Endothelial cell of umbilical vein (primary cell): Measurements from ENCODE around the gene NDRG2.

Source experiments
- CTCF ChIP-seq, 2 donors: IDR thresholded peaks; 1 replicate in 1 of 2; 2 replicates in 1 of 2; pipeline ENCODE4 v1.5.1; 2011; ENCODE audit warnings: low read length in 2 of 2, mild to moderate bottlenecking in 2 of 2, moderate library complexity in 2 of 2, control low read depth in 1 of 2, inconsistent platforms in 1 of 2, low read depth in 1 of 2; ENCODE audit not compliant: insufficient read depth in 1 of 2; ENCODE audit errors: extremely low read depth in 1 of 2
- EZH2 ChIP-seq: IDR thresholded peaks from 2 replicates; pipeline ENCODE4 v1.6.1; 2012; ENCODE audit warnings: borderline replicate concordance, low read depth, mild to moderate bottlenecking, moderate library complexity, low read length, inconsistent platforms; ENCODE audit not compliant: severe bottlenecking
- MYC ChIP-seq: IDR thresholded peaks from one replicate; pipeline ENCODE4 v1.6.1; 2011; ENCODE audit warnings: mild to moderate bottlenecking, low read depth, low read length
- TF ChIP-seq, protein P1 (sequence below): IDR thresholded peaks from 2 replicates; pipeline ENCODE4 v1.6.1; 2011; ENCODE audit not compliant: insufficient read depth, insufficient read length

DNA sequence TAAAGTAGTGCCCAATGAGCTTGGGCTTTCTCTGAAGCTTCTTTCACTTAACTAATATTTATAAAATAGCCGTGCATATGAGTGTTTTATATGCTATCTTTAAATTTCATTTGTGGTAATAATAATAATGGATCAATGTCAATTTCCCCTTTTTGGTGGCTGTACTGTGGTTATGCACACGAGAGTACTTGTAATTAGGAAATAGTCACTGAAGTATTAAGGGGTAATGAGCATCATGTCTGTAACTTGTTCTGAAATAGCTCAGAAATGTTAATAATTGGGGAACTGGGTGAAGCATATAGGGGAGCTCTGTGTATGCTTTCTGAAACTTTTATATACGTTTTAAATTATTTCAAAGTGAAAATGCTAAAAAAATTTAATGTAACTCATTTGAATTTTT is 25.7 kb upstream of the NDRG2 start:
- TF ChIP-seq EZH2 (no peak), CTCF (IDR thresholded peaks at IDR 0.05; ENCODE audit: extremely low read depth in 1 of 2, insufficient read depth in 1 of 2, low read depth in 1 of 2, low read length in 2 of 2) (no peak), MYC (no peak)
- TF ChIP-seq, protein P1, sequence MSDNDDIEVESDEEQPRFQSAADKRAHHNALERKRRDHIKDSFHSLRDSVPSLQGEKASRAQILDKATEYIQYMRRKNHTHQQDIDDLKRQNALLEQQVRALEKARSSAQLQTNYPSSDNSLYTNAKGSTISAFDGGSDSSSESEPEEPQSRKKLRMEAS = no peak
